Ovary (tissue), 3 donors: ENCODE measurements around the gene PERCC1.

Source experiments
- CTCF ChIP-seq, 3 donors: fragments of 450-650 bp in 2 of 3; fragments of 200-600 bp in 1 of 3; IDR thresholded peaks; one replicate each; pipeline versions ENCODE4 v1.5.1 to v1.8.0; 2016 to 2022; ENCODE audit warnings: antibody characterized with exemption in 3 of 3, mild to moderate bottlenecking in 1 of 3
- EP300 ChIP-seq: sonication (generic); formaldehyde crosslinking; IDR thresholded peaks from one replicate; pipeline ENCODE4 v1.6.1; 2017; ENCODE audit warnings: antibody characterized with exemption
- POLR2A ChIP-seq: fragments of 450-650 bp; IDR thresholded peaks from one replicate; pipeline ENCODE4 v1.6.1; 2017; ENCODE audit warnings: antibody characterized with exemption, mild to moderate bottlenecking, moderate library complexity
- donor health status: DM: no; HTN: no; CAD: no.

DNA sequence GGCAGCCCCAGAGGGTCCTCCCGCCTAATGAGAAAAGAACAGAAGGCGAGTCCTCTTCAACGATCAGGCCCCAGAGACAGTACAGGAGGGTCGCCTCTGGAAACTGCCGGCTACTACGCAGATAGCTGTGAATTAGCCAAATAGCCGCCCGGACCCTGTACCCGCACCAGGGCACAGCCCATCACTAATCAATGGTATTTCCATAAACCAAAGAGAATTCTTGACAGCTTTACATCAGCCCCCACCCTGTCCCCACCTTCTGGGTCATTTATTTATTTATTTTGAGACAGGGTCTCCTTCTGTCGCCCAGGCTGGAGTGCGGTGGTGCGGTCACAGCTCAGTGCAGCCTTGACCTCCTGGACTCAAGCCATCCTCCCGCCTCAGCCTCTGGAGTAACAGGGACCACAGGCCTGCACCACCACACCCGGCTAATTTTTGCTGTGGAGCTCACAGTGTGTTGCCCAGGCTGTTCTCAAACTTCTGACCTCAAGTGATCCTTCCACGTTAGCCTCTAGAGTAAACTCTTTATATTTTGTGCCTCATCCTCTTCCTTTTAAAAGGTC, 44.8 kb downstream of the PERCC1 start:
- no peak for TF ChIP-seq CTCF (IDR thresholded peaks at IDR 0.05)
- TF ChIP-seq EP300: no peak
- TF ChIP-seq POLR2A: no peak
